A549 (cell line): ENCODE measurements around the gene FAM110C. TPM values are rescaled to one million over a fixed set of nuclear protein-coding genes. Genes with fewer than 3 reads are reported as not detected.
"Not testable (repeated sequence)": the region's sequence is repeated elsewhere in the genome, so short reads cannot be mapped to it uniquely, and the experiment has no call there.

Experiments used
- ATAC-seq, 2 experiments: fragments of 200-7000 bp in 1 of 2; fragments of >200 bp in 1 of 2; cut with Nextera tagmentation in 1 of 2; cut with Tn5 transposase in 1 of 2; 3 replicates each; pipeline versions ENCODE4 v1.8.0 to v1.9.1; 2018 to 2020; ENCODE audit warnings: mild to moderate bottlenecking in 1 of 2, moderate library complexity in 1 of 2
- CTCF ChIA-PET: fragments of 300-600 bp; sonication (Branson Sonifier 250); formaldehyde crosslinking; extraction: SDS; loops from one replicate; lab custom pipeline; 2021; ENCODE audit warnings: antibody characterized with exemption, inconsistent platforms; lab: Yijun Ruan, JAX
- POLR2A ChIA-PET: fragments of 350-600 bp; formaldehyde crosslinking; extraction: SDS; loops from one replicate; lab custom pipeline; 2021; ENCODE audit warnings: antibody characterized with exemption, inconsistent platforms; lab: Yijun Ruan, JAX
- DNase-seq, 2 experiments: peaks; one replicate each; pipeline versions ENCODE4 v3.0.0 to v3.0.0-alpha.2; 2011 to 2016; ENCODE audit warnings: low read depth in 1 of 2, low spot score in 1 of 2
- FAIRE-seq: peaks from 2 replicates; lab custom pipeline; 2011; peaks lifted over from hg19 to GRCh38; lab: Jason Lieb, UNC
- H3K27ac ChIP-seq, 2 experiments: fragments of >200 bp; sonication (Bioruptor Twin); formaldehyde crosslinking; 3 replicates each; pipeline ENCODE4 v1.5.1; 2016 to 2017
- H3K4me1 ChIP-seq: fragments of >200 bp; sonication (Bioruptor Twin); formaldehyde crosslinking; 3 replicates; pipeline ENCODE4 v1.6.1; 2016
- H3K4me2 ChIP-seq: fragments of >200 bp; sonication (Bioruptor Twin); formaldehyde crosslinking; 3 replicates; pipeline ENCODE4 v1.6.1; 2016
- H3K4me3 ChIP-seq: fragments of >200 bp; sonication (Bioruptor Twin); formaldehyde crosslinking; 3 replicates; pipeline ENCODE4 v1.5.1; 2016
- H3K9me3 ChIP-seq: fragments of >200 bp; sonication (Bioruptor Twin); formaldehyde crosslinking; 3 replicates; pipeline ENCODE4 v1.6.1; 2016
- CBX8 ChIP-seq: fragments of 200-600 bp; sonication (generic); IDR thresholded peaks from 2 replicates; pipeline ENCODE4 v1.6.1; 2016
- CHD4 ChIP-seq: fragments of 200-600 bp; sonication (generic); IDR thresholded peaks from 2 replicates; pipeline ENCODE4 v1.6.1; 2016; ENCODE audit warnings: antibody characterized with exemption, mild to moderate bottlenecking, borderline replicate concordance
- HEYL ChIP-seq: fragments of 250-450 bp; sonication (Bioruptor Pico); IDR thresholded peaks from 2 replicates; pipeline ENCODE4 v1.8.0; 2021; ENCODE audit warnings: mild to moderate bottlenecking, moderate library complexity
- JUN ChIP-seq, 2 experiments: fragments of >200 bp; sonication (Bioruptor Twin); formaldehyde crosslinking; IDR thresholded peaks; 2 replicates in 1 of 2; 3 replicates in 1 of 2; pipeline ENCODE4 v1.6.1; 2016 to 2017
- MAZ ChIP-seq: fragments of 150-350 bp; IDR thresholded peaks from 2 replicates; pipeline ENCODE4 v1.6.1; 2014; ENCODE audit warnings: antibody characterized with exemption, low read depth, low read length, borderline replicate concordance
- MYC ChIP-seq: IDR thresholded peaks from 2 replicates; pipeline ENCODE4 v1.6.1; 2012; ENCODE audit warnings: mild to moderate bottlenecking, inconsistent platforms, low read length, improper control_type of control experiment, borderline replicate concordance
- NFE2L2 ChIP-seq: fragments of 150-350 bp; conservative IDR thresholded peaks from 2 replicates; pipeline ENCODE4 v1.6.1; 2014; ENCODE audit warnings: low read length
- NPAS2 ChIP-seq: fragments of 250-450 bp; sonication (Bioruptor Pico); IDR thresholded peaks from 2 replicates; pipeline ENCODE4 v1.8.0; 2022; ENCODE audit warnings: mild to moderate bottlenecking, moderate library complexity, borderline replicate concordance
- NR3C1 ChIP-seq: fragments of >200 bp; sonication (Bioruptor Twin); formaldehyde crosslinking; IDR thresholded peaks from 3 replicates; pipeline ENCODE4 v1.6.1; 2017
- POLR2AphosphoS2 ChIP-seq: conservative IDR thresholded peaks from 2 replicates; pipeline ENCODE4 v1.6.1; 2012; ENCODE audit warnings: low read length, improper control_type of control experiment, inconsistent platforms
- RAD21 ChIP-seq, 2 experiments: fragments of >200 bp in 1 of 2; sonication (Bioruptor Twin) in 1 of 2; formaldehyde crosslinking in 1 of 2; IDR thresholded peaks in 1 of 2; conservative IDR thresholded peaks in 1 of 2; 2 replicates in 1 of 2; 3 replicates in 1 of 2; pipeline ENCODE4 v1.6.1; 2012 to 2018; ENCODE audit warnings: inconsistent platforms in 1 of 2
- RCOR1 ChIP-seq: fragments of 150-350 bp; IDR thresholded peaks from 2 replicates; pipeline ENCODE4 v1.6.1; 2014; ENCODE audit warnings: antibody characterized with exemption, low read length, low read depth
- SMC3 ChIP-seq: fragments of >200 bp; sonication (Bioruptor Twin); formaldehyde crosslinking; IDR thresholded peaks from 3 replicates; pipeline ENCODE4 v1.6.1; 2018; ENCODE audit warnings: inconsistent platforms
- TP53 ChIP-seq: fragments of 250-450 bp; sonication (Bioruptor Pico); IDR thresholded peaks from 2 replicates; pipeline ENCODE4 v1.5.0; 2021; ENCODE audit warnings: mild to moderate bottlenecking, moderate library complexity
- ZC3H11A ChIP-seq: fragments of 450-650 bp; IDR thresholded peaks from 2 replicates; pipeline ENCODE4 v1.6.1; 2014; ENCODE audit warnings: antibody characterized with exemption, mild to moderate bottlenecking
- ZNF302 ChIP-seq: fragments of 250-450 bp; sonication (Bioruptor Pico); IDR thresholded peaks from 2 replicates; pipeline ENCODE4 v1.9.0; 2021; ENCODE audit warnings: inconsistent platforms, mild to moderate bottlenecking, moderate library complexity
- ZSCAN20 ChIP-seq: fragments of 250-450 bp; sonication (Bioruptor Pico); IDR thresholded peaks from 2 replicates; pipeline ENCODE4 v1.8.0; 2022; ENCODE audit warnings: mild to moderate bottlenecking, moderate library complexity
- WGBS: methylation state at CpG from one replicate; pipeline ENCODE4 v1.1.6; 2017; ENCODE audit errors: missing lambda C conversion rate; 5-methylcytosine and 5-hydroxymethylcytosine counted together
- polyA plus RNA-seq, 4 experiments: library from polyadenylated mRNA; depleted of rRNA in 3 of 4; stranded (reverse); fragments of >200 nt; fragmentation: RNase III in 1 of 4; extraction: RNeasy Plus Mini Kit Qiagen cat#74134 plus additional on column Dnase treatment in 1 of 4; gene quantifications; 2 replicates in 3 of 4; 3 replicates in 1 of 4; pipeline ENCODE4 v1.2.3, GENCODE V29; 2011 to 2017
- TF ChIP-seq, protein P1 (sequence below): fragments of 250-450 bp; sonication (Bioruptor Pico); IDR thresholded peaks from 2 replicates; pipeline ENCODE4 v1.5.0; 2021; ENCODE audit warnings: mild to moderate bottlenecking, moderate library complexity, borderline replicate concordance
- TF ChIP-seq, protein P2 (sequence below): fragments of 150-350 bp; IDR thresholded peaks from 2 replicates; pipeline ENCODE4 v1.6.1; 2014; ENCODE audit warnings: low read depth, mild to moderate bottlenecking, low read length
- TF ChIP-seq, protein P3 (sequence below): fragments of >200 bp; sonication (Bioruptor Twin); formaldehyde crosslinking; IDR thresholded peaks from 3 replicates; pipeline ENCODE4 v1.5.1; 2016
- TF ChIP-seq, protein P4 (sequence below): IDR thresholded peaks from 2 replicates; pipeline ENCODE4 v1.6.1; 2012; ENCODE audit warnings: low read depth, borderline replicate concordance

The FAM110C gene
- polyA plus RNA-seq, 2 of the 4 experiments (the other 2 are of a cell fraction) = 0.08 to 0.35 TPM

DNA sequence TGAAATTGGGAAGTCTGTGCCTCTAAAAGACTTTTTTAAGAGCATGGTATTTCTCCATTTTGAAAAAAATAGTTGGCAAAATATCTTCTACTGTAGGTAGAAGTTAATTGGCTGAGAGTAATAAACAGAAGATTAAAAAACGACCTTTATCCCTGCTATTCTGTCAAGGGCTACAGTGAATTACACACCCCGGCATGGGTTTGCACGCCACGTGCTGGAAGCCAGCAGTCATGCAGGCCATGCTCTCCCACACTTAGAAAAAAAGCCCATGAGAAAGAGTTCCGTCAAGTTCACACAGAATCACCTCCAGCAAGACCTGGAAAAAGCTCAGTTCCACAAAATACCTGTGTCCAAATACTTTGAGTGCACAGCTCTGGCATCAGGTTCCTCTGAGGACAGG lies 26.8 kb downstream of the FAM110C start:
- 46% methylated on average over 5 of the region's 5 CpGs for WGBS
- Histone ChIP-seq H3K4me3 (no peak overlapping the region), H3K4me1 (no peaks in the 10 kb centered on the region), H3K9me3 (no peaks in the 10 kb centered on the region), H3K27ac (no peak overlapping the region), H3K4me2 (no peak overlapping the region)
- TF ChIP-seq NFE2L2 (no peak), TP53 (CRISPR knock-in tag) (no peak), MYC (no peak), RCOR1 (no peak), ZC3H11A (no peak), ZNF302 (CRISPR knock-in tag) (no peak), CHD4 (no peak), JUN (IDR thresholded peaks at IDR 0.05) (no peak)
- TF ChIP-seq, protein P1, sequence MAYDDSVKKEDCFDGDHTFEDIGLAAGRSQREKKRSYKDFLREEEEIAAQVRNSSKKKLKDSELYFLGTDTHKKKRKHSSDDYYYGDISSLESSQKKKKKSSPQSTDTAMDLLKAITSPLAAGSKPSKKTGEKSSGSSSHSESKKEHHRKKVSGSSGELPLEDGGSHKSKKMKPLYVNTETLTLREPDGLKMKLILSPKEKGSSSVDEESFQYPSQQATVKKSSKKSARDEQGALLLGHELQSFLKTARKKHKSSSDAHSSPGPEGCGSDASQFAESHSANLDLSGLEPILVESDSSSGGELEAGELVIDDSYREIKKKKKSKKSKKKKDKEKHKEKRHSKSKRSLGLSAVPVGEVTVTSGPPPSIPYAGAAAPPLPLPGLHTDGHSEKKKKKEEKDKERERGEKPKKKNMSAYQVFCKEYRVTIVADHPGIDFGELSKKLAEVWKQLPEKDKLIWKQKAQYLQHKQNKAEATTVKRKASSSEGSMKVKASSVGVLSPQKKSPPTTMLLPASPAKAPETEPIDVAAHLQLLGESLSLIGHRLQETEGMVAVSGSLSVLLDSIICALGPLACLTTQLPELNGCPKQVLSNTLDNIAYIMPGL (CRISPR knock-in tag) = no peak
- TF ChIP-seq, protein P2, sequence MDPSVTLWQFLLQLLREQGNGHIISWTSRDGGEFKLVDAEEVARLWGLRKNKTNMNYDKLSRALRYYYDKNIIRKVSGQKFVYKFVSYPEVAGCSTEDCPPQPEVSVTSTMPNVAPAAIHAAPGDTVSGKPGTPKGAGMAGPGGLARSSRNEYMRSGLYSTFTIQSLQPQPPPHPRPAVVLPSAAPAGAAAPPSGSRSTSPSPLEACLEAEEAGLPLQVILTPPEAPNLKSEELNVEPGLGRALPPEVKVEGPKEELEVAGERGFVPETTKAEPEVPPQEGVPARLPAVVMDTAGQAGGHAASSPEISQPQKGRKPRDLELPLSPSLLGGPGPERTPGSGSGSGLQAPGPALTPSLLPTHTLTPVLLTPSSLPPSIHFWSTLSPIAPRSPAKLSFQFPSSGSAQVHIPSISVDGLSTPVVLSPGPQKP = no peak
- ChIA-PET CTCF (interaction anchor here (0.6 to 8.0 kb wide), 10 partner anchors 8 to 617 kb away, joined by 3 to 54 read pairs (median 4); no protein-coding TSS in a partner anchor), POLR2A (no interaction called here)
- ATAC-seq (no peak), DNase-seq (no peak), FAIRE-seq (no peak)

DNA sequence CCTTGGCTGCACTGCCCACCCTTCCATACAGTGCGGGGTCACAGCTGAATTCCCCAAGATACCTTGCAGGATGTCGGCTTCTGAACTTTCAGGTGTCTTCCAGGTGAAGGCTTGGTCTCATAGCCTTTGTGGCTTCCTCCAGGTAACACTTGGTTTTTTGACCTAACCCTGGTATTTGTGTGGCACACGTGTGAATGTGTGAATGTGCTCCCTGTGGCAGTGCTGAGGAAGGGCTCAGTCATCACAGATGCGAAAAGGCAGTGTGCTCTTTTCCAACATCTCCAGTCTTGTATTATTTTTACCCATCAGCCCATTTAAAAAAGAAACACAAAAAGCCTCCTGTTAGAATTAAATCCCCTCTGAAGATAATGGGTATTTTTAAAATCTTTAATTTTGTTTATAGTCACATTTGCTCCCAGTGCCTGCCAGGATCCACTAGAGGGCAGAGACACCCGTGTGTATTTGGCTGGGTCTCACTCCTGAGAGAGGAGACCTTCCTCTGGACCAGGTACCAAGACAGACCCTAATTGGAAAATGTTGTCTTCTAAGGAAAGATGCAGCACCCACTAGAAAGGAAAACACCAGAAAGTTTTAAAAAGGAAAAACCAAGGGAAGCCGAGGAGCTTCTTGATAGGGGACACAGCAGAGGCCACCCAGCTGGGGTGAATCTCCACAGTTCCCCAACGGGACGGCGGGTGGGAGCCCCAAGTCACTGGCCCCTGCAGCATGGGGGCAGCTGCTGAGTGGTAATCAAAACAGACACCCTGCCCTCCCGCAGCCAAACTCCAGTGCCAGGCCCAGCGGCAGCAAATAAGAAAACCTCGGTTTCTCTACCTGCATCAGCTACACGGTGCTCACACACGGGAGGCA lies 27.7 kb downstream of the FAM110C start:
- peak; percentile 45 to 82; a peak in 3 of 6 replicates for ATAC-seq
- DNase-seq = no peak
- H3K4me1 ChIP-seq = no peaks in the 10 kb centered on the region
- POLR2A ChIA-PET = no interaction called here
- no peak overlapping the region for H3K4me3 ChIP-seq
- no peak overlapping the region for H3K27ac ChIP-seq
- 32% methylated on average over 14 of the region's 14 CpGs for WGBS
- no peak for FAIRE-seq
- CTCF ChIA-PET = interaction anchor here (0.6 to 8.0 kb wide), 13 partner anchors 9 to 618 kb away, joined by 3 to 54 read pairs (median 4); no protein-coding TSS in a partner anchor
- H3K4me2 ChIP-seq = no peak overlapping the region
- H3K9me3 ChIP-seq = no peaks in the 10 kb centered on the region
- TF ChIP-seq, protein P3, sequence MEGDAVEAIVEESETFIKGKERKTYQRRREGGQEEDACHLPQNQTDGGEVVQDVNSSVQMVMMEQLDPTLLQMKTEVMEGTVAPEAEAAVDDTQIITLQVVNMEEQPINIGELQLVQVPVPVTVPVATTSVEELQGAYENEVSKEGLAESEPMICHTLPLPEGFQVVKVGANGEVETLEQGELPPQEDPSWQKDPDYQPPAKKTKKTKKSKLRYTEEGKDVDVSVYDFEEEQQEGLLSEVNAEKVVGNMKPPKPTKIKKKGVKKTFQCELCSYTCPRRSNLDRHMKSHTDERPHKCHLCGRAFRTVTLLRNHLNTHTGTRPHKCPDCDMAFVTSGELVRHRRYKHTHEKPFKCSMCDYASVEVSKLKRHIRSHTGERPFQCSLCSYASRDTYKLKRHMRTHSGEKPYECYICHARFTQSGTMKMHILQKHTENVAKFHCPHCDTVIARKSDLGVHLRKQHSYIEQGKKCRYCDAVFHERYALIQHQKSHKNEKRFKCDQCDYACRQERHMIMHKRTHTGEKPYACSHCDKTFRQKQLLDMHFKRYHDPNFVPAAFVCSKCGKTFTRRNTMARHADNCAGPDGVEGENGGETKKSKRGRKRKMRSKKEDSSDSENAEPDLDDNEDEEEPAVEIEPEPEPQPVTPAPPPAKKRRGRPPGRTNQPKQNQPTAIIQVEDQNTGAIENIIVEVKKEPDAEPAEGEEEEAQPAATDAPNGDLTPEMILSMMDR = peak; percentile 62
- TF ChIP-seq ZSCAN20 (CRISPR knock-in tag) (no peak), NPAS2 (CRISPR knock-in tag) (no peak), RAD21 (conservative IDR thresholded peaks at IDR 0.05 in 1 of 2, IDR thresholded peaks at IDR 0.05 in 1 of 2) (peak; percentile 56 to 65; a peak in 4 of 5 replicates), SMC3 (peak; percentile 62), MAZ (no peak), NR3C1 (no peak), CBX8 (no peak), HEYL (CRISPR knock-in tag) (no peak), POLR2AphosphoS2 (no peak)
- TF ChIP-seq, protein P4, sequence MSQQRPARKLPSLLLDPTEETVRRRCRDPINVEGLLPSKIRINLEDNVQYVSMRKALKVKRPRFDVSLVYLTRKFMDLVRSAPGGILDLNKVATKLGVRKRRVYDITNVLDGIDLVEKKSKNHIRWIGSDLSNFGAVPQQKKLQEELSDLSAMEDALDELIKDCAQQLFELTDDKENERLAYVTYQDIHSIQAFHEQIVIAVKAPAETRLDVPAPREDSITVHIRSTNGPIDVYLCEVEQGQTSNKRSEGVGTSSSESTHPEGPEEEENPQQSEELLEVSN = no peak

DNA sequence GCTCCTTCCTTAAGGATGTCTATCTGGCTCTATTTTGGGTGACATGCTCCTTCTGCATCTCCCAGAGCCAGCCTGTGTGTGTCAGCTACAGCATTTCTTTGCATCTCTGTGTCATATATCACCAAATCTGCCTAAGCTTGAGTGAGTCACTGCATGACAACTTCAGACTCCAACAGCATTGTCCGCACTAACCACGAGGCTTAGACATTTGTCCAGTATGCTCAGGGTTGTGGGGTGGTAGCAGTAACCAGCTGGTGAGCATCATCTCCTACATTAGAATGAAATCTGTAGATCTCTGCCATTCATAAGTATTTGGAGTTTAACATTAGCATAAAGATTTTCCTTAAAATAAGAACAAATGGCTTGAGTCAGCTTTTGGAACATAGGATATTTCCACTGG lies 30.4 kb downstream of the FAM110C start:
- H3K4me3 ChIP-seq, H3K4me1 ChIP-seq, H3K27ac ChIP-seq, ATAC-seq, H3K9me3 ChIP-seq, FAIRE-seq, H3K4me2 ChIP-seq, DNase-seq, POLR2A ChIA-PET: not testable (repeated sequence)
- 19% methylated on average over 2 of the region's 2 CpGs for WGBS
- CTCF ChIA-PET = interaction anchor here (1.2 to 8.0 kb wide), 2 partner anchors 231 to 275 kb away, joined by 3 to 54 read pairs; no protein-coding TSS in a partner anchor
